ENCODE results near the gene NAP1L1.

GRCh38 chr12:76094754-76095153, 10.3 kb upstream of the NAP1L1 start:
- TF ChIP-seq EZH2phosphoT487 (IDR thresholded peaks at IDR 0.05; ENCODE audit: insufficient read depth, low read depth) (no peak), EZH2 (IDR thresholded peaks at IDR 0.05; ENCODE audit: insufficient read depth, poor library complexity, severe bottlenecking) (no peak)

Measured in GM23248 (cell line).